Common myeloid progenitor, CD34-positive (primary cell): ENCODE measurements around the gene LRWD1.

Experiments
- CTCF ChIA-PET: fragments of 350-600 bp; sonication (Branson Sonifier 250); formaldehyde crosslinking; loops from one replicate; lab custom pipeline; 2021; ENCODE audit warnings: antibody characterized with exemption; lab: Charles Lee
- POLR2A ChIA-PET: fragments of 350-600 bp; sonication (Branson Sonifier 250); formaldehyde crosslinking; loops from one replicate; lab custom pipeline; 2021; ENCODE audit warnings: antibody characterized with exemption; lab: Charles Lee
- DNase-seq, 3 donors: peaks; one replicate each; pipeline versions ENCODE4 v3.0.0 to v3.0.0-alpha.2; 2013
- H3K27ac ChIP-seq, 2 experiments: 1 replicate in 1 of 2; 2 replicates in 1 of 2; pipeline ENCODE4 v1.7.0; 2013; ENCODE audit warnings: inconsistent platforms in 2 of 2, low read length in 2 of 2, mild to moderate bottlenecking in 2 of 2, low read depth in 1 of 2, moderate library complexity in 1 of 2; ENCODE audit not compliant: severe bottlenecking in 2 of 2, insufficient read depth in 1 of 2, poor library complexity in 1 of 2
- H3K27me3 ChIP-seq, 5 experiments: replicated peaks in 2 of 5; 1 replicate in 3 of 5; 2 replicates in 2 of 5; pipeline versions ENCODE4 v1.6.1 to v1.7.0; 2013; ENCODE audit warnings: low read length in 4 of 5, mild to moderate bottlenecking in 2 of 5, moderate library complexity in 2 of 5, inconsistent platforms in 1 of 5; ENCODE audit not compliant: insufficient read depth in 5 of 5, control insufficient read depth in 4 of 5
- H3K36me3 ChIP-seq, 4 experiments: 1 replicate in 2 of 4; 2 replicates in 2 of 4; pipeline versions ENCODE4 v1.6.1 to v1.7.0; 2013; ENCODE audit warnings: low read length in 3 of 4, control low read depth in 1 of 4, mild to moderate bottlenecking in 1 of 4; ENCODE audit not compliant: control insufficient read depth in 4 of 4, insufficient read depth in 4 of 4
- H3K4me1 ChIP-seq, 4 experiments: 1 replicate in 3 of 4; 2 replicates in 1 of 4; pipeline versions ENCODE4 v1.6.1 to v1.7.1; 2013; ENCODE audit warnings: low read length in 3 of 4, mild to moderate bottlenecking in 3 of 4, control low read depth in 1 of 4, inconsistent platforms in 1 of 4, moderate library complexity in 1 of 4; ENCODE audit not compliant: control insufficient read depth in 4 of 4, insufficient read depth in 4 of 4; ENCODE audit errors: control extremely low read depth in 1 of 4
- H3K4me3 ChIP-seq, 7 experiments: 1 replicate in 4 of 7; 2 replicates in 3 of 7; pipeline versions ENCODE4 v1.5.1 to v1.7.0; 2013; ENCODE audit warnings: mild to moderate bottlenecking in 7 of 7, low read length in 6 of 7, moderate library complexity in 6 of 7, inconsistent platforms in 2 of 7, low read depth in 2 of 7, control low read depth in 1 of 7; ENCODE audit not compliant: insufficient read depth in 4 of 7, control insufficient read depth in 1 of 7; ENCODE audit errors: extremely low read depth in 1 of 7
- H3K9me3 ChIP-seq, 5 experiments: 1 replicate in 4 of 5; 2 replicates in 1 of 5; pipeline versions ENCODE4 v1.6.1 to v1.7.1; 2013; ENCODE audit warnings: low read length in 4 of 5, mild to moderate bottlenecking in 2 of 5, inconsistent platforms in 1 of 5, low read depth in 1 of 5, moderate library complexity in 1 of 5; ENCODE audit not compliant: control insufficient read depth in 4 of 5, insufficient read depth in 2 of 5; ENCODE audit errors: control extremely low read depth in 1 of 5
- WGBS: methylation state at CpG from one replicate; pipeline ENCODE4 v1.1.5; 2013; ENCODE audit not compliant: insufficient coverage; 5-methylcytosine and 5-hydroxymethylcytosine counted together

Gene LRWD1

DNA sequence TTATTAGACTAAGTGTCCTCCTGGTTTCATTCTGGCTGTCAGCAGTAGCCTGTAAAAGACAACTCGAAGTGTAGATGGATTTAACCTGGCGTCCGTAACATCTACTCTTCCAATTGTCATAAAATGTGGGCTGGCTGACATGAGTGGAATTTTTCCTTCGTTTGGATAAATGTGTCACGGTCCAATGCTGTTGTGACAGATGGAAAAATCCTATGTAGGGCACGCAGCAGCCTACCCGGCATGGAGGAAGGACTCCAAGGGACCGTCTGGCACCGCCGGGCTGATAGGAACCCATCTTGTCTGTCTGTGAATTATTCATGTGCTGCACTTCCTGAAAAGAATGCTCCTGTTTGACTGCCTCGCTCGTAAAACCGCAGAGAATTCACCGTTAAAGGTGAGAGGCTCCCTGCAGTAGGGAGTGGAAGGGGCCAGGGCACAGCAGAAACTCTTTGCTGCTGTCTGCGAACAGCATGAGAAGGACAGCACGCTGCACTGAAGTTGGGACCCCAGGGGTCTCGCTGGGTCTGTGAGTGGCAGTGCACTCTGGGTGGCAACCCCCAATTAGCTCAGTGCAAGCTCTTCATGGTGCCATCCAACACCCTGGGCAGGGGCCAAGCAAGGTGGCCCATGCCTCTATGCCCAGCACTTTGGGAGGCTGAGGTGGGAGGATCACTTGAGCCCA is 33.0 kb upstream of the LRWD1 start:
- 21% methylated on average over 17 of the region's 17 CpGs for WGBS
- Histone ChIP-seq H3K27ac (peak overlapping the region; percentile 47 to 82), H3K9me3 (no peaks in the 10 kb centered on the region), H3K27me3 (no peaks in the 10 kb centered on the region), H3K4me3 (peak overlapping the region in 5 of 7 experiments; percentile 1 to 53 (median 6)), H3K36me3 (peaks cover under 1 to 10% (median 5%) of the 10 kb centered on the region in 4 experiments), H3K4me1 (peaks cover 13 to 79% (median 74%) of the 10 kb centered on the region in 4 experiments)
- ChIA-PET POLR2A (interaction anchor here (0.8 to 1.3 kb wide), 2 partner anchors 11 to 20 kb away, joined by 4 to 5 read pairs; no protein-coding TSS in a partner anchor), CTCF (interaction anchor here (56.5 to 63.4 kb wide), 2 partner anchors 11 to 13 kb away, joined by 1488 read pairs; partner anchors contain the start of genes ALKBH4, LRWD1, ORAI2 and PRKRIP1)
- DNase-seq: peak in 2 of 3 donors; percentile 54 to 72

DNA sequence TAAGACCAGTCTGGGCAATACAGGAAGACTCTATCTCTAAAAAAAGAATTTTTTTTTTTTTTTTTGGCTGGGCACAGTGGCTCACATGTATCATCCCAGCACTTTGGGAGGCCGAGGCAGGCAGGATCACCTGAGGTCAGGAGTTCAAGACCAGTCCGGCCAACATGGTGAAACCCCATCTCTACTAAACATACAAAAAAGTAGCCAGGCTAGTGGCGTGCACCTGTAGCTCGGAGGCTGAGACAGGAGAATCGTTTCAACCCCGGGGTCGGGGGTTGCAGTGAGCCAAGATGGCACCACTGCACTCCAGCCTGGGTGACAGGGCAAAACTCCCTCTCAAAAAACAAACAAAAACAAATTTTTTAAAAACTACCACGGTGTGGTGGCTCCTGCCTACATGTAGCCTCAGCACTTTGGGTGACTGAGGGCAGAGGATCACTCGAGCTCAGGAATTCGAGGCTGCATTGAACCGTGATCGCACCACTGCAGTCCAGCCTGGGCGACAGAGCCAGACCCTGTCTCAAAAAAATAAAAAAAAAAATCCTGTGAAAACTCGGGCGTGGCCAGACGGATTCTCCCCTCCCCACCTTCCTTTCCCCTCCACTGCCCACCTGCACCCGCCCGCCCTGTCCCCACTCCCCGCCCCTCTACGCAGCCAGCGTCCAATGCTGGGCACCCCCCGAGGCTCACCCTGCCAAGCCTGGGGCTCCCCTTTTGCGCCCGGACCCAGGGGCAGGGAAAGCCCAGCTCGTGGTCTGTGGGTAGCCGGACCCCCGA is 32.2 kb upstream of the LRWD1 start:
- CTCF ChIA-PET: interaction anchor here (56.5 to 63.4 kb wide), 2 partner anchors 10 to 14 kb away, joined by 1488 read pairs; partner anchors contain the start of genes ALKBH4, LRWD1, ORAI2 and PRKRIP1
- Histone ChIP-seq H3K27me3 (no peaks in the 10 kb centered on the region), H3K9me3 (no peaks in the 10 kb centered on the region), H3K27ac (peak overlapping the region; percentile 40 to 82), H3K36me3 (peaks cover 2 to 16% (median 8%) of the 10 kb centered on the region in 4 experiments), H3K4me3 (peak overlapping the region; percentile 30 to 92 (median 76)), H3K4me1 (peaks cover 10 to 71% (median 65%) of the 10 kb centered on the region in 4 experiments)
- peak in 2 of 3 donors; percentile 34 to 62 for DNase-seq
- 43% methylated on average over 14 of the region's 27 CpGs for WGBS
- POLR2A ChIA-PET: interaction anchor here (0.8 to 2.4 kb wide), 3 partner anchors 11 to 31 kb away, joined by 4 to 8 read pairs (median 4); no protein-coding TSS in a partner anchor

DNA sequence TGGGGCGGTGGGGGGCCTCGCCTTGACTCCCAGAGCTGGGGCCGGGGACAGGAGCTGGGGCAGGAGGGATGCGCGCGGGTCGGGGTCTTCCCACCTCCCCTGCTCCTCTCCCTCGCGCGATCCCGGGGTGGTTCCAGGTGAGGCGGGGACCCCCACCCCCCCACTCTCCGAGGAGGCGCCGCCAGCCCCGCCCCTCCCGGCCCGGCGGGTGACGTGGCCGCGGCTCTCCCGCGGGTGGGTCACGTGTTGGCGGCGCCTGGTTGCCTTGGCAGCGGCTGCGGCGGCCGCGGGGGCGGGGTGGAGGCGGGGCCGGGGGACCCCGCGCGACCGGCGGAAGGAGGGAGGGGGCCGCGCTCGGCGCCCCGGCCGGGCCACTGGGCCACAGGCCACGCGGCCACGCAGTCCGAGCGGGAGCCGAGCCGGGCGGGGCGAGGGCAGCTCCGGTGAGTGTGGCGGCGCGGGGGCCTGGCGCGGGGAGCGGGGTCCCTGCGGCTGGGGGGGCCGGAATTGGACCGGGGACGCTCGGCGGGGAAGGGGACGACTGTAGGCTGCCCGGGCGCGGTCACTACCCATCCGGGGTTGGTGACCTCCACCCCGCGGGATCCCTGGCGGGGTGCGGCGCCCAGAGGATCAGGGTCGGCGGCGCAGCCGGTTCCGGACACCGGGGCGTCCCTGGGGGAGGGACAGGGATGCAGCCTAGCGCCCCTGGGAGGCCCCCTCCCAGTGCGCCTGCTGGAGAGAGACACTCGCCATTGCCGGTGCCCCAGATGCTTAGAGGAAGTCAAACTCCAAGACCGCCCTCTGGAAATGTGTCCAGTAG is 31.4 kb upstream of the LRWD1 start, which contains the start of gene ORAI2:
Gene ORAI2, plus strand, starts transcription at position 357 of the 820 bp plus-strand sequence. CDS start 5,382 bp downstream, outside the sequence.
- peak; percentile 67 to 86 (median 84) for DNase-seq
- Histone ChIP-seq H3K27ac (peak within 1 kb of the TSS; percentile 40 to 82), H3K9me3 (no peaks in the 10 kb centered on the region), H3K27me3 (no peaks in the 10 kb centered on the region), H3K4me3 (peak within 1 kb of the TSS; percentile 72 to 92 (median 81)), H3K36me3 (peaks cover 2 to 20% (median 11%) of the 10 kb centered on the region in 4 experiments), H3K4me1 (peaks cover 5 to 63% (median 57%) of the 10 kb centered on the region in 4 experiments)
- 0% methylated on average over 53 of the region's 90 CpGs for WGBS
- ChIA-PET CTCF (interaction anchor here (56.5 to 63.4 kb wide), 2 partner anchors 9 to 15 kb away, joined by 1488 read pairs; partner anchors contain the start of genes ALKBH4, LRWD1, ORAI2 and PRKRIP1), POLR2A (interaction anchor here (1.0 to 2.4 kb wide), 3 partner anchors 21 to 30 kb away, joined by 4 to 8 read pairs (median 4); no protein-coding TSS in a partner anchor)

DNA sequence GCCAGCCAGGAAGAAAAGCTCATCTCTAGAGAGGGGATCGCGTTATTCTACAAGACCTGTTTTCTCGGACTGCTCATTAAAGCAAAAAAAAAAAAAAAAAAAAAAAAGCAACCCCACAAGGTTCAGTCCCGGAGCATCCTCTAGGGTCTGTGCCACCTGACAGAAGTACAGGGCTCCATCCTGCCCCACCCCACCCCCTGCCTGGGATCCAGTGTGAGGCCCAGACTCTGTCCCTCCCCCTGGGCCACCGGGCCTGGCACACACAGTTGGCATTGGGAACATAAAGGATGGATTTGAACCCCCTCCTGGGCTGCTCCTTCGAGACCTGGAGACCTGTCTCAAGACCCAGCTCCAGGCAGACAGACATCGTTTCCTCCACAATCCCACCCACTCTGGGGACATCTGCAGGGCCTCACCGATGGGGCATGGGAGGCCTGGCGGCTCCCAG is 30.7 kb upstream of the LRWD1 start:
- Histone ChIP-seq H3K4me1 (peaks cover 5 to 57% (median 52%) of the 10 kb centered on the region in 4 experiments), H3K4me3 (peak overlapping the region; percentile 72 to 92 (median 81)), H3K27ac (peak overlapping the region in 1 of 2 experiments; percentile 82), H3K27me3 (no peaks in the 10 kb centered on the region), H3K9me3 (no peaks in the 10 kb centered on the region), H3K36me3 (peaks cover 2 to 27% (median 17%) of the 10 kb centered on the region in 4 experiments)
- POLR2A ChIA-PET: interaction anchor here (1.0 to 2.4 kb wide), 3 partner anchors 20 to 30 kb away, joined by 4 to 8 read pairs (median 4); no protein-coding TSS in a partner anchor
- DNase-seq: no peak
- CTCF ChIA-PET: interaction anchor here (56.5 to 63.4 kb wide), 2 partner anchors 8 to 15 kb away, joined by 1488 read pairs; partner anchors contain the start of genes ALKBH4, LRWD1, ORAI2 and PRKRIP1
- WGBS: 25% methylated on average over 7 of the region's 9 CpGs

DNA sequence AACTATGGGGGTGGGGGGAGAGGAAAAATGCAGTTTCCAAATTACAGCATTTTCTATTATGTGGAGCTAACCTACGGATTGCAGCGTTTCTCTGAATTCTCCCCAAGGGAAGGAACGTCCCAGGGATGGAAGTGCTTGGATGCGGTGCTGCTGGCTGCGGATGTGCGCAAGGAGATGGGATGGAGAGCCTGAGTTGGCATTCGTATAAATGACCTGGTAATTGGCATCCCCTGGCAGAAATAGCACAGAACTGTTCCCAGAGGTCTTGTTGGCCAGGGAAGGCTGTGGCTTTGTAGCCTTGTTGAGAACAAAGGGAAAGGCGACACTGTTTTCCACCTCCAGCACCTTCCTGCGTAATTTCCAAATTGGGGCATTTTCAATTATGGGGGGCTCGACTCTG is 28.7 kb upstream of the LRWD1 start:
- H3K36me3 ChIP-seq: peaks cover 2 to 40% (median 30%) of the 10 kb centered on the region in 4 experiments
- H3K4me1 ChIP-seq: peaks cover 5 to 36% (median 35%) of the 10 kb centered on the region in 4 experiments
- DNase-seq: no peak
- H3K27ac ChIP-seq: no peak overlapping the region
- no peaks in the 10 kb centered on the region for H3K27me3 ChIP-seq
- 98% methylated on average over 9 of the region's 10 CpGs for WGBS
- no peak overlapping the region for H3K4me3 ChIP-seq
- POLR2A ChIA-PET: interaction anchor here (0.6 kb wide), 1 partner anchor 1175 kb away, joined by 3 read pairs; no protein-coding TSS in a partner anchor
- H3K9me3 ChIP-seq: no peaks in the 10 kb centered on the region
- CTCF ChIA-PET: interaction anchor here (56.5 to 63.4 kb wide), 2 partner anchors 6 to 17 kb away, joined by 1488 read pairs; partner anchors contain the start of genes ALKBH4, LRWD1, ORAI2 and PRKRIP1
